Measurements from ENCODE around the gene FAM135A.
A peak's percentile ranks its signal among the peaks of the same experiment; 100 is the strongest.

Gene FAM135A

GRCh38 chr6:70396796-70397729 is 16.2 kb upstream of the FAM135A start:
- Histone ChIP-seq H3K27me3 (ENCODE audit: insufficient read depth, low read length) (no peaks in the 10 kb centered on the region), H3K9ac (ENCODE audit: low read depth, low read length) (peak overlapping the region; percentile 33; the same call in 1 of the 2 replicates), H3K27ac (ENCODE audit: low read depth, low read length) (no peak overlapping the region), H3K9me3 (ENCODE audit: insufficient read depth, low read depth, low read length) (no peaks in the 10 kb centered on the region), H3K4me3 (ENCODE audit: low read length) (no peak overlapping the region), H3K36me3 (ENCODE audit: insufficient read depth, low read length) (no peaks in the 10 kb centered on the region), H3K4me1 (ENCODE audit: insufficient read depth, low read length) (peaks cover 8% of the 10 kb centered on the region)
- WGBS: 88% methylated on average over 9 of the region's 10 CpGs

- Histone ChIP-seq H3K4me3 (ENCODE audit: low read length) (no peak overlapping the region), H3K27me3 (ENCODE audit: insufficient read depth, low read length) (no peaks in the 10 kb centered on the region), H3K9ac (ENCODE audit: low read depth, low read length) (no peak overlapping the region), H3K27ac (ENCODE audit: low read depth, low read length) (no peak overlapping the region), H3K9me3 (ENCODE audit: insufficient read depth, low read depth, low read length) (no peaks in the 10 kb centered on the region), H3K36me3 (ENCODE audit: insufficient read depth, low read length) (no peaks in the 10 kb centered on the region), H3K4me1 (ENCODE audit: insufficient read depth, low read length) (peaks cover 8% of the 10 kb centered on the region)
- 87% methylated on average over 7 of the region's 7 CpGs for WGBS
Measured at GRCh38 chr6:70398783-70399728, 14.3 kb upstream of the FAM135A start.

DNA sequence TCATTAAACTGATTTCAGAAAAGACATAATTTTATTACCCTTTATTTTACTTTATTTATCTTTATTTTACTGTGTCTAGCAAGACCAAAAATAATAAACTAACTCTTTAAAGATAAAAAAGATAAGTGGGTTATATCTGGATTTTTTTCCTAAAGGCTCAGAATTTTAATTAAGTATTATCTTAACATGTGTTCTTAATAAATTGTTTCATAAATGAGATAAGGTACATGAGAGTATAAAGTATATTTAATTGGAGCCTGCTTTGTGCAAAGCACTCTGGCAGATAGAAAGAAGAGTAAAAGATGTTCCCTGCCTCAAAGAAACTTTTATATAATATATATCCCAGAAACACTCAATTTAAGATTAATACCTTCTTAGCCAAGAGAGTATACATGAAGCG is 8.7 kb upstream of the FAM135A start:
- Histone ChIP-seq H3K9ac (ENCODE audit: low read depth, low read length) (no peak overlapping the region), H3K4me3 (ENCODE audit: low read length) (no peak overlapping the region), H3K27ac (ENCODE audit: low read depth, low read length) (no peak overlapping the region), H3K9me3 (ENCODE audit: insufficient read depth, low read depth, low read length) (no peaks in the 10 kb centered on the region), H3K4me1 (ENCODE audit: insufficient read depth, low read length) (no peaks in the 10 kb centered on the region), H3K36me3 (ENCODE audit: insufficient read depth, low read length) (no peaks in the 10 kb centered on the region), H3K27me3 (ENCODE audit: insufficient read depth, low read length) (no peaks in the 10 kb centered on the region; the same call in 1 of the 2 replicates)
- 98% methylated on average over 1 of the region's 1 CpG for WGBS

GRCh38 chr6:70409216-70409615 is 4.1 kb upstream of the FAM135A start:
- Histone ChIP-seq H3K27ac (ENCODE audit: low read depth, low read length) (no peak overlapping the region), H3K9ac (ENCODE audit: low read depth, low read length) (no peak overlapping the region), H3K9me3 (ENCODE audit: insufficient read depth, low read depth, low read length) (no peaks in the 10 kb centered on the region), H3K4me1 (ENCODE audit: insufficient read depth, low read length) (no peaks in the 10 kb centered on the region; the same call in 1 of the 2 replicates), H3K27me3 (ENCODE audit: insufficient read depth, low read length) (no peaks in the 10 kb centered on the region; the same call in 1 of the 2 replicates), H3K36me3 (ENCODE audit: insufficient read depth, low read length) (no peaks in the 10 kb centered on the region), H3K4me3 (ENCODE audit: low read length) (no peak overlapping the region)
- WGBS: 88% methylated on average over 1 of the region's 2 CpGs

- Histone ChIP-seq H3K36me3 (ENCODE audit: insufficient read depth, low read length) (peaks cover 5% of the 10 kb centered on the region), H3K4me3 (ENCODE audit: low read length) (no peak overlapping the region), H3K9ac (ENCODE audit: low read depth, low read length) (no peak overlapping the region), H3K27ac (ENCODE audit: low read depth, low read length) (no peak overlapping the region), H3K27me3 (ENCODE audit: insufficient read depth, low read length) (no peaks in the 10 kb centered on the region; the same call in 1 of the 2 replicates), H3K4me1 (ENCODE audit: insufficient read depth, low read length) (peaks cover 12% of the 10 kb centered on the region), H3K9me3 (ENCODE audit: insufficient read depth, low read depth, low read length) (no peaks in the 10 kb centered on the region)
- 95% methylated on average over 7 of the region's 7 CpGs for WGBS
Measured at GRCh38 chr6:70411542-70412251, 1.6 kb upstream of the FAM135A start.

- Histone ChIP-seq H3K27me3 (ENCODE audit: insufficient read depth, low read length) (no peaks in the 10 kb centered on the region; the same call in 1 of the 2 replicates), H3K9me3 (ENCODE audit: insufficient read depth, low read depth, low read length) (no peaks in the 10 kb centered on the region), H3K36me3 (ENCODE audit: insufficient read depth, low read length) (peaks cover 8% of the 10 kb centered on the region), H3K4me1 (ENCODE audit: insufficient read depth, low read length) (peaks cover 12% of the 10 kb centered on the region), H3K27ac (ENCODE audit: low read depth, low read length) (peak overlapping the region; percentile 86), H3K4me3 (ENCODE audit: low read length) (peak overlapping the region; percentile 86), H3K9ac (ENCODE audit: low read depth, low read length) (peak overlapping the region; percentile 95)
- WGBS: 45% methylated on average over 25 of the region's 25 CpGs
Measured at GRCh38 chr6:70412252-70413113, 825 bp upstream of the FAM135A start.

- peaks cover 12% of the 10 kb centered on the region for H3K4me1 ChIP-seq (ENCODE audit: insufficient read depth, low read length)
Measured at GRCh38 chr6:70413992-70414494, 735 bp downstream of the FAM135A start.

DNA sequence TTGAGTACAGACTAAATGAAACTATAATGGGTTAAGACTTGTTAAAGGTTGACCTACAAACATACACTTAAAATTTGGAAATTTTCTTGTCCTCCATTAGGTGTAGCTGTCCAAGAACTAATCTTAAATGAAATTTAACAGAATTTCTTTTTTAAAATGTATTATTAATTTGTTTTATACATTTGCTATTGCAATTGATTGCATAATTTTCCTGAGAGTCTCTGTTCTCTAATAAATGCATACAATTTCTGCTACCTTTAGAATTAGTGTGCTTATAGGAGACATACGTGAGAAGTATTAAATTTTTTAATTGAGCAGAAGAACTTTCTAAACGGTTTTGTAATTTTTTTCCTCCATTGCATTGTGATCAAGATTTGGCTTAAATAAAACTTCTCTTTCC is 1.5 kb downstream of the FAM135A start:
- Histone ChIP-seq H3K36me3 (ENCODE audit: insufficient read depth, low read length) (peaks cover 27% of the 10 kb centered on the region), H3K9me3 (ENCODE audit: insufficient read depth, low read depth, low read length) (no peaks in the 10 kb centered on the region), H3K27me3 (ENCODE audit: insufficient read depth, low read length) (no peaks in the 10 kb centered on the region), H3K4me3 (ENCODE audit: low read length) (peak overlapping the region; percentile 86), H3K27ac (ENCODE audit: low read depth, low read length) (no peak overlapping the region), H3K4me1 (ENCODE audit: insufficient read depth, low read length) (peaks cover 12% of the 10 kb centered on the region), H3K9ac (ENCODE audit: low read depth, low read length) (peak overlapping the region; percentile 80; the same call in 1 of the 2 replicates)
- WGBS: no CpG with 5 or more reads among the region's 2 CpGs

More at GRCh38 chr6:70413992-70414494, 735 bp downstream of the FAM135A start:
- Histone ChIP-seq H3K9me3 (ENCODE audit: insufficient read depth, low read depth, low read length) (no peaks in the 10 kb centered on the region), H3K27me3 (ENCODE audit: insufficient read depth, low read length) (no peaks in the 10 kb centered on the region), H3K36me3 (ENCODE audit: insufficient read depth, low read length) (peaks cover 22% of the 10 kb centered on the region), H3K4me3 (ENCODE audit: low read length) (peak overlapping the region; percentile 86), H3K9ac (ENCODE audit: low read depth, low read length) (peak overlapping the region; percentile 80), H3K27ac (ENCODE audit: low read depth, low read length) (no peak overlapping the region)
- WGBS: under 1% methylated on average over 20 of the region's 20 CpGs

GRCh38 chr6:70415247-70415646 is 1.9 kb downstream of the FAM135A start:
- H3K9ac ChIP-seq (ENCODE audit: low read depth, low read length): no peak overlapping the region
- no peaks in the 10 kb centered on the region for H3K9me3 ChIP-seq (ENCODE audit: insufficient read depth, low read depth, low read length)
- H3K27ac ChIP-seq (ENCODE audit: low read depth, low read length): no peak overlapping the region
- H3K4me3 ChIP-seq (ENCODE audit: low read length): peak overlapping the region; percentile 86
- H3K27me3 ChIP-seq (ENCODE audit: insufficient read depth, low read length): no peaks in the 10 kb centered on the region
- H3K36me3 ChIP-seq (ENCODE audit: insufficient read depth, low read length): peaks cover 31% of the 10 kb centered on the region
- peaks cover 12% of the 10 kb centered on the region for H3K4me1 ChIP-seq (ENCODE audit: insufficient read depth, low read length)

- H3K27ac ChIP-seq (ENCODE audit: low read depth, low read length): no peak overlapping the region
- no CpG with 5 or more reads among the region's 1 CpG for WGBS
- no peak overlapping the region for H3K9ac ChIP-seq (ENCODE audit: low read depth, low read length)
Measured at GRCh38 chr6:70415660-70416059, 2.4 kb downstream of the FAM135A start.

More at GRCh38 chr6:70415660-70416059, 2.4 kb downstream of the FAM135A start:
- Histone ChIP-seq H3K27me3 (ENCODE audit: insufficient read depth, low read length) (no peaks in the 10 kb centered on the region), H3K4me1 (ENCODE audit: insufficient read depth, low read length) (peaks cover 12% of the 10 kb centered on the region), H3K36me3 (ENCODE audit: insufficient read depth, low read length) (peaks cover 34% of the 10 kb centered on the region), H3K9me3 (ENCODE audit: insufficient read depth, low read depth, low read length) (no peaks in the 10 kb centered on the region), H3K4me3 (ENCODE audit: low read length) (no peak overlapping the region)
